Neuronal stem cell (in vitro differentiated cells): Measurements from ENCODE around the gene SPECC1.
"Not testable (repeated sequence)": the region's sequence is repeated elsewhere in the genome, so short reads cannot be mapped to it uniquely, and the experiment has no call there.

Source experiments
- DNase-seq: peaks from one replicate; pipeline ENCODE4 v3.0.0-alpha.2; 2013; ENCODE audit warnings: low spot score
- H2AFZ ChIP-seq: one replicate; pipeline ENCODE4 v1.6.1; 2013; ENCODE audit warnings: mild to moderate bottlenecking, low read length, inconsistent platforms
- H2AK5ac ChIP-seq: 2 replicates; pipeline ENCODE4 v1.6.1; 2013; ENCODE audit warnings: low read depth, mild to moderate bottlenecking, inconsistent platforms, low read length, moderate library complexity, mixed read lengths
- H2BK120ac ChIP-seq: 2 replicates; pipeline ENCODE4 v1.6.1; 2013; ENCODE audit warnings: low read depth, mild to moderate bottlenecking, inconsistent platforms, low read length, moderate library complexity, mixed read lengths
- H2BK12ac ChIP-seq: one replicate; pipeline ENCODE4 v1.6.1; 2013; ENCODE audit warnings: low read length, inconsistent platforms
- H2BK15ac ChIP-seq: 2 replicates; pipeline ENCODE4 v1.6.1; 2013; ENCODE audit warnings: mild to moderate bottlenecking, low read length, inconsistent platforms, mixed read lengths
- H2BK5ac ChIP-seq: one replicate; pipeline ENCODE4 v1.6.1; 2013; ENCODE audit warnings: inconsistent platforms, mild to moderate bottlenecking, low read length, moderate library complexity
- H3K14ac ChIP-seq: one replicate; pipeline ENCODE4 v1.6.1; 2013; ENCODE audit warnings: low read length, inconsistent platforms
- H3K18ac ChIP-seq: 2 replicates; pipeline ENCODE4 v1.6.1; 2013; ENCODE audit warnings: low read length, inconsistent platforms
- H3K23ac ChIP-seq: 2 replicates; pipeline ENCODE4 v1.6.1; 2013; ENCODE audit warnings: low read depth, mild to moderate bottlenecking, mixed read lengths, low read length, inconsistent platforms; ENCODE audit not compliant: poor library complexity
- H3K27ac ChIP-seq: replicated peaks from 3 replicates; pipeline ENCODE4 v1.5.1; 2013; ENCODE audit warnings: low read length, inconsistent platforms
- H3K27me3 ChIP-seq, 3 experiments: 2 replicates each; pipeline ENCODE4 v1.6.1; 2013; ENCODE audit warnings: low read length in 3 of 3, mild to moderate bottlenecking in 2 of 3, inconsistent platforms in 1 of 3, low read depth in 1 of 3, mixed read lengths in 1 of 3, moderate library complexity in 1 of 3; ENCODE audit not compliant: control insufficient read depth in 3 of 3, insufficient read depth in 3 of 3
- H3K36me3 ChIP-seq, 2 donors: replicated peaks in 1 of 2; 2 replicates each; pipeline ENCODE4 v1.6.1; 2013; ENCODE audit warnings: low read length in 2 of 2; ENCODE audit not compliant: control insufficient read depth in 2 of 2, insufficient read depth in 2 of 2
- H3K4ac ChIP-seq: 2 replicates; pipeline ENCODE4 v1.6.1; 2013; ENCODE audit warnings: inconsistent platforms, mild to moderate bottlenecking, low read length, moderate library complexity
- H3K4me1 ChIP-seq, 2 donors: 1 replicate in 1 of 2; 2 replicates in 1 of 2; pipeline ENCODE4 v1.6.1; 2013; ENCODE audit warnings: low read length in 2 of 2, low read depth in 1 of 2; ENCODE audit not compliant: control insufficient read depth in 2 of 2, insufficient read depth in 1 of 2
- H3K4me2 ChIP-seq: one replicate; pipeline ENCODE4 v1.6.1; 2013; ENCODE audit warnings: mild to moderate bottlenecking, low read length, inconsistent platforms; ENCODE audit not compliant: insufficient read depth, poor library complexity, severe bottlenecking
- H3K4me3 ChIP-seq, 2 donors: 2 replicates each; pipeline ENCODE4 v1.5.1; 2013; ENCODE audit warnings: low read length in 2 of 2, mild to moderate bottlenecking in 2 of 2, inconsistent platforms in 1 of 2, moderate library complexity in 1 of 2
- H3K79me1 ChIP-seq: one replicate; pipeline ENCODE4 v1.6.1; 2013; ENCODE audit warnings: low read depth, mild to moderate bottlenecking, inconsistent platforms, low read length, moderate library complexity
- H3K9ac ChIP-seq: one replicate; pipeline ENCODE4 v1.6.1; 2013; ENCODE audit warnings: mild to moderate bottlenecking, low read depth, low read length, inconsistent platforms; ENCODE audit not compliant: poor library complexity
- H3K9me3 ChIP-seq, 2 donors: replicated peaks in 1 of 2; 2 replicates each; pipeline versions ENCODE3 to v1.6.1; 2013; ENCODE audit warnings: low read length in 2 of 2, mild to moderate bottlenecking in 2 of 2, inconsistent platforms in 1 of 2, low read depth in 1 of 2, mixed read lengths in 1 of 2, moderate library complexity in 1 of 2; ENCODE audit not compliant: control insufficient read depth in 2 of 2, insufficient read depth in 1 of 2
- H4K8ac ChIP-seq: one replicate; pipeline ENCODE4 v1.6.1; 2013; ENCODE audit warnings: low read depth, mild to moderate bottlenecking, inconsistent platforms, low read length, moderate library complexity
- H4K91ac ChIP-seq: one replicate; pipeline ENCODE4 v1.6.1; 2013; ENCODE audit warnings: low read length, low read depth, mild to moderate bottlenecking, inconsistent platforms; ENCODE audit not compliant: poor library complexity
- WGBS, 2 donors: extraction: QIAGEN DNeasy Blood & Tissue Kit; methylation state at CpG; one replicate each; pipeline ENCODE4 v1.1.7; 2013; ENCODE audit warnings: missing lambda C conversion rate in 2 of 2, mixed read lengths in 1 of 2; ENCODE audit not compliant: insufficient read length in 2 of 2, insufficient replicate concordance in 1 of 2; ENCODE audit errors: extremely low coverage in 2 of 2; 5-methylcytosine and 5-hydroxymethylcytosine counted together

The SPECC1 gene

GRCh38 chr17:20262226-20263114, 253.3 kb downstream of the SPECC1 start:
- no CpG with 5 or more reads among the region's 8 CpGs for WGBS, 2 donors
- H3K27ac ChIP-seq: no peak overlapping the region

DNA sequence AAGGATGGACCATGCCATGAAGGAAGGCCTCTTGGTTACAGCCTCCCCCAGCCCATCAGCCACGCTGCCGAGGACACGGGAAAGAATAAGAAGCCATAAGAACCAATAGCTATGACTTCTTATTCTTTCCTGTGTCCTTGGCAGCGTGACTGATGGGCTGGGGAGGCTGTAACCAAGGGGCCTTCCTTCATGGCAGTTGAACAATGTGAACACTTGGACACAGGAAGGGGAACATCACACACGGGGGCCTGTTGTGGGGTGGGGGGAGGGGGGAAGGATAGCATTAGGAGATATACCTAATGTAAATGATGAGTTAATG, 253.9 kb downstream of the SPECC1 start:
- H3K27ac ChIP-seq, H3K4me3 ChIP-seq: not testable (repeated sequence)

More at GRCh38 chr17:20262226-20263114, 253.3 kb downstream of the SPECC1 start:
- peaks cover 2 to 20% of the 10 kb centered on the region in 2 donors for H3K4me1 ChIP-seq
- H2BK15ac ChIP-seq: no peak overlapping the region
- no peak overlapping the region for H2BK5ac ChIP-seq
- no peaks in the 10 kb centered on the region for H3K79me1 ChIP-seq
- H2BK12ac ChIP-seq: no peak overlapping the region
- no peak overlapping the region for H3K4ac ChIP-seq
- no peak overlapping the region for H2AK5ac ChIP-seq
- H3K9ac ChIP-seq: no peak overlapping the region
- no peak overlapping the region for H3K4me2 ChIP-seq
- H3K23ac ChIP-seq: no peak overlapping the region
- no peak overlapping the region for H3K4me3 ChIP-seq
- peak overlapping the region; percentile 81 for H2AFZ ChIP-seq
- H3K27me3 ChIP-seq: no peaks in the 10 kb centered on the region
- H3K9me3 ChIP-seq: peaks cover 0 to 19% of the 10 kb centered on the region in 2 donors
- H2BK120ac ChIP-seq: no peak overlapping the region
- H4K8ac ChIP-seq: no peak overlapping the region
- H3K18ac ChIP-seq: no peak overlapping the region
- peaks cover 17 to 45% of the 10 kb centered on the region in 2 donors for H3K36me3 ChIP-seq
- DNase-seq: no peak
- H3K14ac ChIP-seq: no peak overlapping the region
- H4K91ac ChIP-seq: no peak overlapping the region

GRCh38 chr17:20263595-20263994, 254.4 kb downstream of the SPECC1 start:
- Histone ChIP-seq H3K23ac (no peak overlapping the region), H2BK5ac (no peak overlapping the region), H2BK15ac (no peak overlapping the region), H3K4me1 (peaks cover 3 to 20% of the 10 kb centered on the region in 2 donors), H4K91ac (no peak overlapping the region), H3K18ac (no peak overlapping the region), H2AK5ac (no peak overlapping the region), H3K9ac (no peak overlapping the region), H3K4ac (no peak overlapping the region), H2BK12ac (no peak overlapping the region), H2BK120ac (no peak overlapping the region), H3K9me3 (peaks cover 0 to 8% of the 10 kb centered on the region in 2 donors), H4K8ac (no peak overlapping the region), H3K4me2 (no peak overlapping the region), H3K27ac (no peak overlapping the region), H3K14ac (no peak overlapping the region), H3K27me3 (no peaks in the 10 kb centered on the region), H2AFZ (no peak overlapping the region), H3K79me1 (no peaks in the 10 kb centered on the region), H3K4me3 (no peak overlapping the region), H3K36me3 (peaks cover 9 to 34% of the 10 kb centered on the region in 2 donors)
- no peak for DNase-seq
- no CpG with 5 or more reads among the region's 5 CpGs for WGBS, 2 donors

More for the DNA sequence above, 253.9 kb downstream of the SPECC1 start:
- Histone ChIP-seq H2AFZ (peak overlapping the region; percentile 81), H3K4me1 (peaks cover 3 to 20% of the 10 kb centered on the region in 2 donors), H3K36me3 (peaks cover 13 to 39% of the 10 kb centered on the region in 2 donors), H3K9me3 (peaks cover 0 to 13% of the 10 kb centered on the region in 2 donors)
- not testable (repeated sequence) for H4K8ac ChIP-seq, H3K14ac ChIP-seq, H3K23ac ChIP-seq, H2BK120ac ChIP-seq, H3K27me3 ChIP-seq, DNase-seq, H3K4me2 ChIP-seq, H3K79me1 ChIP-seq, H2BK12ac ChIP-seq, H2BK15ac ChIP-seq, H3K4ac ChIP-seq, H3K18ac ChIP-seq, H4K91ac ChIP-seq, H3K9ac ChIP-seq, H2AK5ac ChIP-seq, H2BK5ac ChIP-seq
- no CpG with 5 or more reads among the region's 5 CpGs for WGBS, 2 donors

DNA sequence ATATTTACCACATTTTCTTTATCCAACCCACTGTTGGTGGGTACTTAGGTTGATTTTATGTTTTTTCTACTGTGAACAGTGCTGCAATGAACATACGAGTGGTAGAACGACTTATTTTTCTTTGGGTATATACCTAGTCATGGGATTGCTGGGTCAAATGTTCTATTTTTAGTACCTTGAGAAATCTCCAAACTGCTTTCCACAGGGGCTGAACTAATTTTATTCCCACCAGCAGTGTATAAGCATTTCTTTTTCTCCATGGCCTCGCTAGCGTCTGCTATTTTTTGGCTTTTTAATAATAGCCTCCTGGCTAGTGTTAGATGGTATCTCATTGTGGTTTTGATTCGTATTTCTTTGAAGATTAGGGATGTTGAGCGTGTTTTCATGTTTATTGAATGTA, 255.8 kb downstream of the SPECC1 start:
- DNase-seq: no peak
- no peak overlapping the region for H2BK5ac ChIP-seq
- H2BK12ac ChIP-seq: no peak overlapping the region
- H2AK5ac ChIP-seq: no peak overlapping the region
- H3K4me1 ChIP-seq: peaks cover 6 to 20% of the 10 kb centered on the region in 2 donors
- H3K14ac ChIP-seq: no peak overlapping the region
- no peak overlapping the region for H3K23ac ChIP-seq
- H3K27me3 ChIP-seq: no peaks in the 10 kb centered on the region
- H3K4me2 ChIP-seq: no peak overlapping the region
- peaks cover 11 to 20% of the 10 kb centered on the region in 2 donors for H3K36me3 ChIP-seq
- no peak overlapping the region for H3K9ac ChIP-seq
- H4K8ac ChIP-seq: no peak overlapping the region
- H2AFZ ChIP-seq: no peak overlapping the region
- no peak overlapping the region for H3K27ac ChIP-seq
- H2BK120ac ChIP-seq: no peak overlapping the region
- H4K91ac ChIP-seq: no peak overlapping the region
- H2BK15ac ChIP-seq: no peak overlapping the region
- no peak overlapping the region for H3K4ac ChIP-seq
- peaks cover 0 to 8% of the 10 kb centered on the region in 2 donors for H3K9me3 ChIP-seq
- no CpG with 5 or more reads among the region's 6 CpGs for WGBS, 2 donors
- no peak overlapping the region for H3K4me3 ChIP-seq
- H3K79me1 ChIP-seq: no peaks in the 10 kb centered on the region
- H3K18ac ChIP-seq: no peak overlapping the region
